RWPE2 (cell line): Measurements from ENCODE around the gene DNTTIP2.

ENCODE experiments used
- ATAC-seq: fragments of 200-7000 bp; cut with Tn5 transposase; 3 replicates; pipeline ENCODE4 v1.9.1; 2021; ENCODE audit warnings: low read depth
- DNase-seq: peaks from one replicate; pipeline ENCODE4 v3.0.0-alpha.2; 2020; ENCODE audit warnings: low spot score
- H3K27ac ChIP-seq: fragments of 450-650 bp; 2 replicates; pipeline ENCODE4 v1.5.1; 2017; ENCODE audit warnings: mild to moderate bottlenecking; ENCODE audit not compliant: poor library complexity, severe bottlenecking
- H3K27me3 ChIP-seq: fragments of 250-450 bp; sonication (Bioruptor Pico); 2 replicates; pipeline ENCODE4 v1.5.1; 2021; ENCODE audit warnings: mild to moderate bottlenecking, moderate library complexity; ENCODE audit not compliant: insufficient read depth, poor library complexity, severe bottlenecking
- H3K36me3 ChIP-seq: fragments of 250-450 bp; sonication (Bioruptor Pico); 2 replicates; pipeline ENCODE4 v1.5.1; 2020; ENCODE audit warnings: low read depth, mild to moderate bottlenecking, moderate library complexity
- H3K4me1 ChIP-seq: fragments of 250-450 bp; sonication (Bioruptor Pico); 2 replicates; pipeline ENCODE4 v1.5.1; 2021; ENCODE audit warnings: mild to moderate bottlenecking, moderate library complexity; ENCODE audit not compliant: insufficient read depth, poor library complexity, severe bottlenecking
- H3K4me3 ChIP-seq: fragments of 250-450 bp; sonication (Bioruptor Pico); 2 replicates; pipeline ENCODE4 v1.5.1; 2021; ENCODE audit warnings: mild to moderate bottlenecking, moderate library complexity; ENCODE audit not compliant: severe bottlenecking
- H3K9me3 ChIP-seq: fragments of 250-450 bp; sonication (Bioruptor Pico); 2 replicates; pipeline ENCODE4 v1.5.1; 2021; ENCODE audit warnings: mild to moderate bottlenecking, moderate library complexity; ENCODE audit not compliant: severe bottlenecking
- CTCF ChIP-seq: fragments of 450-650 bp; IDR thresholded peaks from one replicate; pipeline ENCODE4 v1.5.1; 2017; ENCODE audit warnings: mild to moderate bottlenecking, moderate library complexity; ENCODE audit not compliant: poor library complexity, severe bottlenecking

The DNTTIP2 gene

DNA sequence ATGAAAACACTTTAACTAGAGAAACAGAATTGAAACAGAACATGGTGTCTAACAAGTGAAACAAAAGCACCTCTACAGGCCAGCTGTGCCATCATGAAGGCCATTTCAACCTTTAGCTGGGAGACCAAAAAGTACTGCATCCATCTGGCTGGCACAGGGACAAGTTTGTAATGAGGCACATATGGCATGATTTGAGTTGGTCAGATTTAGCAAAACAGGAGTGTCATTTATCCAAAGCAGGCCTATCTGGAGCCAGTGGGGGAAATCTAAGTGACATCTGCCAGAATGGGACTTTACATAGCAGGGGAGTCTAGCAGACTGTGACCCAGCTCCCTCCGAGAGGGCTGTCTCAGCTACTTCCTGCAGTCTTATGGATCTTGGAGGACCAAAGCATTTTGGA, 51.9 kb downstream of the DNTTIP2 start:
- H3K4me3 ChIP-seq: no peak overlapping the region
- H3K27me3 ChIP-seq: no peaks in the 10 kb centered on the region
- DNase-seq: no peak
- no peak for TF ChIP-seq CTCF
- no peaks in the 10 kb centered on the region for H3K36me3 ChIP-seq
- ATAC-seq: no peak
- H3K27ac ChIP-seq: peak overlapping the region; percentile 55
- peaks cover 15% of the 10 kb centered on the region for H3K4me1 ChIP-seq
- H3K9me3 ChIP-seq: no peaks in the 10 kb centered on the region

GRCh38 chr1:93824834-93825233, 54.2 kb downstream of the DNTTIP2 start:
- TF ChIP-seq CTCF: no peak
- H3K9me3 ChIP-seq: no peaks in the 10 kb centered on the region
- no peak overlapping the region for H3K27ac ChIP-seq
- no peak for DNase-seq
- ATAC-seq: no peak
- no peak overlapping the region for H3K4me3 ChIP-seq
- no peaks in the 10 kb centered on the region for H3K36me3 ChIP-seq
- peaks cover 15% of the 10 kb centered on the region for H3K4me1 ChIP-seq
- no peaks in the 10 kb centered on the region for H3K27me3 ChIP-seq

DNA sequence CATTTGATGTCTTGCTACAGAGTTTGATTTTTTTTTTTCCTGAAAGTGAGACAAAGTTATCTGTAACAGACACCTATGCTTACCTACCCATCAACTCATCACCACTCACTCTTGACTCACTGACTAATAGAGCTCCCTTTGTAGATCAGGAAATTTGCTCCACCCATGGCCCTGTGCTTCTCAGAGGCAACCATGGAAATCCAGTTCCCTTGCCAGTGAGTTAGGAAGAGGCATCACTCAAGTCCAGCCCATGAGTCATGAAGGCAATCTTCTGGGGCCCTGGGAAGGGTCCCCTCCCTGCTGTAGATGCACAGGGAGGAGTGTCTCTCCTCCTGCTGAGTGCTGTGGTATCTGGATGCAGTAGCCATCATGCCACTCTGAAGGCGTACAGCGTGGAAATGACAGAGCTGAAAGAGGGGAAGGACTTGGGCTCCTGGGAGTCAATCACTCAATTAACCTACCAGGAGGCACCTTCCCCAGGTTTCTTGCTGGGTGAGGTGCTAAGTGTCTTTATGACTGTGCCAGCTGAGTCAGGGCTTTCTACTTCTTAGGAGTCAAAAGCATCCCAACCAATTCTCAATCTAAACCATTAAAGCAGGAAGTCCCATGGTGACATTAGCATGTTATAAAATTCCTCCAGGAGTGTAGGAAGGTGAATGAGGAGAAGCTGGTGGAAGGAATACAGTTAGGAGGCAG, 56.1 kb downstream of the DNTTIP2 start:
- ATAC-seq: no peak
- Histone ChIP-seq H3K27me3 (no peaks in the 10 kb centered on the region), H3K9me3 (no peaks in the 10 kb centered on the region), H3K4me1 (peaks cover 5% of the 10 kb centered on the region), H3K4me3 (no peak overlapping the region), H3K27ac (no peak overlapping the region), H3K36me3 (no peaks in the 10 kb centered on the region)
- no peak for TF ChIP-seq CTCF
- no peak for DNase-seq

- no peak overlapping the region for H3K27ac ChIP-seq
- no peak overlapping the region for H3K4me3 ChIP-seq
- H3K4me1 ChIP-seq: peaks cover 10% of the 10 kb centered on the region
- DNase-seq: no peak
- no peaks in the 10 kb centered on the region for H3K27me3 ChIP-seq
- no peaks in the 10 kb centered on the region for H3K36me3 ChIP-seq
- TF ChIP-seq CTCF: no peak
- no peak for ATAC-seq
- H3K9me3 ChIP-seq: no peaks in the 10 kb centered on the region
Measured at GRCh38 chr1:93821423-93822144, 57.4 kb downstream of the DNTTIP2 start.
